Activated T-helper 9 cell treated with anti-CD3 and anti-CD28 coated beads, Interleukin-2, amount 50 U/mL, for 16 hours (primary cell): ENCODE results near the gene HOXA3.

ENCODE experiments used
- DNase-seq: peaks from one replicate; pipeline ENCODE4 v3.0.0-alpha.2; 2020; ENCODE audit warnings: low read depth

Gene HOXA3

GRCh38 chr7:27088002-27088922, 64.1 kb downstream of the HOXA3 start:
- no peak for DNase-seq

- DNase-seq: no peak
These were observed 68.7 kb downstream of the HOXA3 start for GRCh38 chr7:27083646-27084045.

GRCh38 chr7:27082171-27082570, 70.2 kb downstream of the HOXA3 start:
- no peak for DNase-seq

- DNase-seq: no peak
These were observed 71.4 kb downstream of the HOXA3 start for GRCh38 chr7:27080844-27081436.

GRCh38 chr7:27079234-27079975, 73.0 kb downstream of the HOXA3 start:
- DNase-seq: no peak

- DNase-seq: no peak
These were observed 73.7 kb downstream of the HOXA3 start for GRCh38 chr7:27078616-27079233.

GRCh38 chr7:27073076-27073475, 79.3 kb downstream of the HOXA3 start:
- DNase-seq: no peak

GRCh38 chr7:27071622-27072390, 80.6 kb downstream of the HOXA3 start:
- DNase-seq: no peak

- no peak for DNase-seq
These were observed 84.1 kb downstream of the HOXA3 start for GRCh38 chr7:27068259-27068658.

- no peak for DNase-seq
These were observed 86.2 kb downstream of the HOXA3 start for GRCh38 chr7:27066148-27066547.

- DNase-seq: no peak
These were observed 86.7 kb downstream of the HOXA3 start for GRCh38 chr7:27065709-27066108.

- no peak for DNase-seq
These were observed 87.7 kb downstream of the HOXA3 start for GRCh38 chr7:27064661-27065060.

GRCh38 chr7:27064159-27064558, 88.2 kb downstream of the HOXA3 start:
- DNase-seq: no peak

- no peak for DNase-seq
These were observed 89.4 kb downstream of the HOXA3 start for GRCh38 chr7:27062946-27063345.
